Panc1 (cell line): Measurements from ENCODE around the gene GDI2. TPM values are rescaled to one million over a fixed set of nuclear protein-coding genes. Genes with fewer than 3 reads are reported as not detected.

ENCODE experiments used
- ATAC-seq: fragments of 200-7000 bp; cut with Tn5 transposase; 2 replicates; pipeline ENCODE4 v1.9.1; 2020; ENCODE audit warnings: mild to moderate bottlenecking, moderate library complexity
- BruUV-seq: library from RNA; stranded (reverse); fragments of 400-500 nt; replicated peaks from 2 replicates; lab custom pipeline; 2021; lab: Mats Ljungman, UMichigan
- CTCF ChIA-PET: fragments of 300-600 bp; sonication (Branson Sonifier 250); formaldehyde crosslinking; loops from one replicate; lab custom pipeline; 2022; ENCODE audit warnings: antibody characterized with exemption; lab: Charles Lee
- POLR2A ChIA-PET: fragments of 300-600 bp; sonication (Branson Sonifier 250); formaldehyde crosslinking; loops from one replicate; lab custom pipeline; 2022; ENCODE audit warnings: antibody characterized with exemption; lab: Charles Lee
- DNase-seq: peaks from one replicate; pipeline ENCODE4 v3.0.0-alpha.2; 2010; ENCODE audit warnings: low read depth, low spot score
- H3K27ac ChIP-seq: 2 replicates; pipeline ENCODE4 v1.5.1; 2011; ENCODE audit warnings: mild to moderate bottlenecking, low read length, inconsistent platforms
- H3K27me3 ChIP-seq: fragments of 200-500 bp; sonication (Bioruptor generic); 2 replicates; pipeline ENCODE4 v1.6.0; 2014; ENCODE audit warnings: low read length, inconsistent platforms; ENCODE audit not compliant: control insufficient read depth, insufficient read depth
- H3K36me3 ChIP-seq: fragments of 200-500 bp; sonication (Bioruptor generic); 2 replicates; pipeline ENCODE4 v1.5.1; 2014; ENCODE audit warnings: inconsistent platforms, mild to moderate bottlenecking, low read length, moderate library complexity; ENCODE audit not compliant: control insufficient read depth, insufficient read depth
- H3K4me1 ChIP-seq: 2 replicates; pipeline ENCODE4 v1.5.1; 2011; ENCODE audit warnings: inconsistent platforms, mild to moderate bottlenecking, low read length, moderate library complexity; ENCODE audit not compliant: control insufficient read depth, insufficient read depth
- H3K4me3 ChIP-seq, 2 experiments: 2 replicates each; pipeline ENCODE4 v1.5.1; 2011 to 2012; ENCODE audit warnings: low read depth in 2 of 2, low read length in 2 of 2, mild to moderate bottlenecking in 2 of 2, inconsistent platforms in 1 of 2, moderate library complexity in 1 of 2
- H3K9me3 ChIP-seq: fragments of 200-500 bp; sonication (Bioruptor generic); 2 replicates; pipeline ENCODE4 v1.5.1; 2014; ENCODE audit warnings: low read depth, mild to moderate bottlenecking, inconsistent platforms, low read length, moderate library complexity; ENCODE audit not compliant: control insufficient read depth, insufficient read depth
- POLR2AphosphoS5 ChIP-seq: IDR thresholded peaks from 2 replicates; pipeline ENCODE4 v1.6.1; 2012; ENCODE audit warnings: mild to moderate bottlenecking, low read depth, low read length, moderate library complexity
- REST ChIP-seq, 2 experiments: IDR thresholded peaks; 2 replicates each; pipeline ENCODE4 v1.6.1; 2011 to 2012; ENCODE audit warnings: low read depth in 2 of 2, control low read depth in 1 of 2, low read length in 1 of 2, mild to moderate bottlenecking in 1 of 2, moderate library complexity in 1 of 2; ENCODE audit not compliant: insufficient read depth in 1 of 2
- SIN3A ChIP-seq: IDR thresholded peaks from 2 replicates; pipeline ENCODE4 v1.6.1; 2012; ENCODE audit warnings: low read depth, mild to moderate bottlenecking, low read length, moderate library complexity, borderline replicate concordance; ENCODE audit not compliant: insufficient read depth
- TCF7L2 ChIP-seq: IDR thresholded peaks from 2 replicates; pipeline ENCODE4 v1.6.1; 2011; ENCODE audit warnings: mild to moderate bottlenecking, low read depth, low read length, inconsistent platforms
- in situ Hi-C: cut with HindIII; loops from 2 replicates; pipeline ENCODE4 v1.10.0; 2016; ENCODE audit warnings: low sequenced_read_pairs, low pct_unique_long_range_greater_than_20kb
- intact Hi-C: fragments of 100-400 bp; cut with micrococcal nuclease; formaldehyde crosslinking; loops from one replicate; pipeline ENCODE4 v1.10.0; 2022; ENCODE audit not compliant: unreplicated experiment
- total RNA-seq: library from RNA; stranded (reverse); gene quantifications from one replicate; pipeline ENCODE4 v1.2.1, GENCODE V29; 2021; ENCODE audit not compliant: unreplicated experiment
- TF ChIP-seq, protein P1 (sequence below): fragments of 450-650 bp; IDR thresholded peaks from 2 replicates; pipeline ENCODE4 v1.5.1; 2017; ENCODE audit warnings: mild to moderate bottlenecking

GDI2 gene
- total RNA-seq, 1 experiment from 2014 or later = 130 TPM

DNA sequence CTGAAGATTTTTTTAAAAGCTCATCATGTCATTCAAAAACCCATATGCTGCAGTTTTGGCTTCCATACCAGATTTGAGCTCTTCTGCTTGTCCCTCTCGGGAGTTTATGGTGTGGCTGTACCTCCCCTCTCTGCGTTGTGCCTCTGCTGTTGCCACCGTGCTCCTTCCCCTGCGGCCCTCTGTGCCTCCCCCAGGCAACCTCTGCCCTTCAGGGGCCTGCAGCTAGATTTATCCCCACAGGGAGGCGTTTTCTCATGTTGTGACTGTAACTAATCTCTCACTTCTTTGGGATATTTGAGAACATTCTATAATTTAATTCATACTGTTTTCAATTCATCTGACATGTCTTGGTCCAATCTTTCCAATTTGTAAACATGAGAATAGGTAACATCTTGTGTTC, 75.9 kb downstream of the GDI2 start:
- no peak for ATAC-seq
- BruUV-seq = no TSS peak
- in situ Hi-C loops (no loop called here), intact Hi-C loops (no loop called here)
- DNase-seq = no peak
- no peak overlapping the region for H3K27ac ChIP-seq
- TF ChIP-seq SIN3A (no peak), REST (IDR thresholded peaks at IDR 0.05; ENCODE audit: insufficient read depth in 1 of 2, low read depth in 2 of 2, low read length in 1 of 2) (no peak), POLR2AphosphoS5 (no peak), TCF7L2 (no peak)
- TF ChIP-seq, protein P1, sequence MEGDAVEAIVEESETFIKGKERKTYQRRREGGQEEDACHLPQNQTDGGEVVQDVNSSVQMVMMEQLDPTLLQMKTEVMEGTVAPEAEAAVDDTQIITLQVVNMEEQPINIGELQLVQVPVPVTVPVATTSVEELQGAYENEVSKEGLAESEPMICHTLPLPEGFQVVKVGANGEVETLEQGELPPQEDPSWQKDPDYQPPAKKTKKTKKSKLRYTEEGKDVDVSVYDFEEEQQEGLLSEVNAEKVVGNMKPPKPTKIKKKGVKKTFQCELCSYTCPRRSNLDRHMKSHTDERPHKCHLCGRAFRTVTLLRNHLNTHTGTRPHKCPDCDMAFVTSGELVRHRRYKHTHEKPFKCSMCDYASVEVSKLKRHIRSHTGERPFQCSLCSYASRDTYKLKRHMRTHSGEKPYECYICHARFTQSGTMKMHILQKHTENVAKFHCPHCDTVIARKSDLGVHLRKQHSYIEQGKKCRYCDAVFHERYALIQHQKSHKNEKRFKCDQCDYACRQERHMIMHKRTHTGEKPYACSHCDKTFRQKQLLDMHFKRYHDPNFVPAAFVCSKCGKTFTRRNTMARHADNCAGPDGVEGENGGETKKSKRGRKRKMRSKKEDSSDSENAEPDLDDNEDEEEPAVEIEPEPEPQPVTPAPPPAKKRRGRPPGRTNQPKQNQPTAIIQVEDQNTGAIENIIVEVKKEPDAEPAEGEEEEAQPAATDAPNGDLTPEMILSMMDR = no peak; the same call in 1 of the 2 replicates
- H3K27me3 ChIP-seq = no peaks in the 10 kb centered on the region
- no peaks in the 10 kb centered on the region for H3K9me3 ChIP-seq
- H3K36me3 ChIP-seq = peaks cover 9% of the 10 kb centered on the region; the same call in 1 of the 2 replicates
- no peak overlapping the region for H3K4me3 ChIP-seq
- H3K4me1 ChIP-seq = no peaks in the 10 kb centered on the region
- ChIA-PET CTCF (no interaction called here), POLR2A (no interaction called here)

DNA sequence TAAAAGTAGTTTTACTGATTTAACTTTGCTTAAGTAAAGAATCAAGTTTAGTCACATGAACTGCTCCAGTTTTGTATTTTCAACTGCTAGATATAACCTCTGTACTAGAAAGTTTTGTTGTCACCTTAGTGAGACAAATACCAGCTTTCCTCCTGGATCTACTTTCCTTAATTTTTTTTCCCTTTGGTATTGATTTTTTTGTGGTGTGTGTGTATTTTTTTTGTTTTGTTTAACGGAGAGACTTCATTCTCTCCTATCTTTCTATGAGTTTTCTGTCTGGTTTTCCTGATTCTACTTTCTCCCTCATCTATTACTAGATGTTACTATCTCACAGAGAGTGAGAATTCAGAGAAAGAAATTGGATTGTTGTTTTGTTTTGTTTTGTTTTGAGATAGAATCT, 76.6 kb downstream of the GDI2 start:
- Histone ChIP-seq H3K27me3 (no peaks in the 10 kb centered on the region), H3K36me3 (peaks cover 6% of the 10 kb centered on the region; the same call in 1 of the 2 replicates), H3K9me3 (no peaks in the 10 kb centered on the region), H3K4me1 (no peaks in the 10 kb centered on the region), H3K27ac (no peak overlapping the region), H3K4me3 (no peak overlapping the region)
- ATAC-seq (no peak), DNase-seq (no peak)
- in situ Hi-C loops (no loop called here), intact Hi-C loops (no loop called here)
- TF ChIP-seq REST (IDR thresholded peaks at IDR 0.05; ENCODE audit: insufficient read depth in 1 of 2, low read depth in 2 of 2, low read length in 1 of 2) (no peak), POLR2AphosphoS5 (no peak), SIN3A (no peak), TCF7L2 (no peak)
- TF ChIP-seq, protein P1 = no peak
- BruUV-seq = no TSS peak
- ChIA-PET POLR2A (no interaction called here), CTCF (no interaction called here)
